IPS-20b (cell line): Measurements from ENCODE around the gene PCDH9.

Experiments
- H3K27ac ChIP-seq: one replicate; pipeline ENCODE4 v1.5.1; 2013; ENCODE audit warnings: low read length
- H3K27me3 ChIP-seq: 2 replicates; pipeline ENCODE4 v1.6.1; 2013; ENCODE audit warnings: mild to moderate bottlenecking, low read length, inconsistent platforms; ENCODE audit not compliant: insufficient read depth
- H3K36me3 ChIP-seq: 2 replicates; pipeline ENCODE4 v1.6.1; 2013; ENCODE audit warnings: low read depth, mild to moderate bottlenecking, inconsistent platforms, low read length, moderate library complexity; ENCODE audit not compliant: insufficient read depth
- H3K4me1 ChIP-seq: 2 replicates; pipeline ENCODE4 v1.6.1; 2013; ENCODE audit warnings: mild to moderate bottlenecking, control low read depth, inconsistent platforms, low read length, moderate library complexity; ENCODE audit not compliant: insufficient read depth
- H3K4me3 ChIP-seq: 2 replicates; pipeline ENCODE4 v1.5.1; 2013; ENCODE audit warnings: mild to moderate bottlenecking, low read length, inconsistent platforms
- H3K9ac ChIP-seq: 2 replicates; pipeline ENCODE4 v1.6.1; 2013; ENCODE audit warnings: low read depth, mild to moderate bottlenecking, inconsistent platforms, low read length, moderate library complexity
- H3K9me3 ChIP-seq: 2 replicates; pipeline ENCODE4 v1.6.1; 2013; ENCODE audit warnings: mild to moderate bottlenecking, low read depth, low read length, inconsistent platforms; ENCODE audit not compliant: insufficient read depth

PCDH9 gene

DNA sequence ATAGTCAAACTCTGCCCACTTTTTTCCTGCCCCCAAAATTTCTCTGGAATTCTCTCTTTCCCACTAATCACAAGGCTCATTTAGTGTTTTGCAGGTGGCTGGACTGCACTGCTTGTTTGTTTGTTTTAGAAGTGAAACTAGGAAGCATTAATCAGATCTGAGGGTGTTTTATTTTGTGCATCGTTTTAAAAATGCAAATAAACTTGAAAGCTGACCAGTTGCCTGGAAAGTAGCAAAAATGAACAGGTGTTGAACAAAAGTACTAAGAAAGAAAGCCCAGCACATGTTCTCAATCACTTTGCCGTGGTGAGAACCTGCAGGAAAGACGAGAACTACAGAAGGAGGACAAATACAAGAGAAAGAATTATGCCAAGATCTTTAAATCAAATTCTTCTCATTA lies 365.5 kb downstream of the PCDH9 start:
- H3K4me1 ChIP-seq = 0 out of 2 replicates have a peak, but pooled peaks cover 3% of the 10 kb centered on the region
- no peak overlapping the region for H3K27ac ChIP-seq
- no peaks in the 10 kb centered on the region for H3K9me3 ChIP-seq
- H3K36me3 ChIP-seq = no peaks in the 10 kb centered on the region
- H3K4me3 ChIP-seq = no peak overlapping the region
- H3K27me3 ChIP-seq = no peaks in the 10 kb centered on the region
- no peak overlapping the region for H3K9ac ChIP-seq

DNA sequence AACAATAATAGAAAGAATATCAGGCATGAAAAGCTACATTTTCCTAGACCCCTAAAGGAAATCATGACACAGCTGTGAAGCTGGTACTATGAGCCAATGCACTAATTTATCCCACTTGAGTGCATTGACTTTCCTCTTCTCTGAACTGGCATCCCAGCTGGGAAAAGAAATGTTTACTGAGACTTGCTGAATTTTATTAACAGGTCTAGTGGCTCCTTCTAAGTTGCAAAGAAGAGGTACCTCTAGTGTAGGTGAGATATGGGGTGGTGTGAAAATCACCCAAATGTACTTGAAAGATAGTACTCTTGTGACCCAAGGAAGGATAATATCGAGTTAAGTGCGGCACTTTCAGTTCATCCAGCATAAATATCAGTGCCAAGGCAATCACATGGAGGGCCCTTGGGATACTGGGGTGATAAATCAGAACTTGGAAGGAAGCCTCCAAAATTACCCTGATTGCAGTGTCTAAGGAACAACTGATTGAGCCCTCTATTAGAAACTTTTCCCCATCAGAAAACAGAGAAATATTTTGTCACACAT lies 369.2 kb downstream of the PCDH9 start:
- Histone ChIP-seq H3K36me3 (no peaks in the 10 kb centered on the region), H3K4me1 (0 out of 2 replicates have a peak, but pooled peaks cover 6% of the 10 kb centered on the region), H3K9me3 (no peaks in the 10 kb centered on the region), H3K9ac (no peak overlapping the region), H3K4me3 (no peak overlapping the region), H3K27ac (no peak overlapping the region), H3K27me3 (no peaks in the 10 kb centered on the region)

- Histone ChIP-seq H3K4me1 (0 out of 2 replicates have a peak, but pooled peaks cover 6% of the 10 kb centered on the region), H3K4me3 (no peak overlapping the region), H3K9me3 (no peaks in the 10 kb centered on the region), H3K27ac (no peak overlapping the region), H3K9ac (no peak overlapping the region), H3K27me3 (no peaks in the 10 kb centered on the region), H3K36me3 (no peaks in the 10 kb centered on the region)
Observed at GRCh38 chr13:66859934-66860877, 369.9 kb downstream of the PCDH9 start.

- Histone ChIP-seq H3K9ac (no peak overlapping the region), H3K4me3 (no peak overlapping the region), H3K27ac (no peak overlapping the region), H3K4me1 (0 out of 2 replicates have a peak, but pooled peaks cover 6% of the 10 kb centered on the region), H3K9me3 (no peaks in the 10 kb centered on the region), H3K27me3 (no peaks in the 10 kb centered on the region), H3K36me3 (no peaks in the 10 kb centered on the region)
Observed at GRCh38 chr13:66859078-66859477, 371.1 kb downstream of the PCDH9 start.

- H3K4me3 ChIP-seq = no peak overlapping the region
- no peaks in the 10 kb centered on the region for H3K27me3 ChIP-seq
Observed at GRCh38 chr13:66858163-66858562, 372.0 kb downstream of the PCDH9 start.

DNA sequence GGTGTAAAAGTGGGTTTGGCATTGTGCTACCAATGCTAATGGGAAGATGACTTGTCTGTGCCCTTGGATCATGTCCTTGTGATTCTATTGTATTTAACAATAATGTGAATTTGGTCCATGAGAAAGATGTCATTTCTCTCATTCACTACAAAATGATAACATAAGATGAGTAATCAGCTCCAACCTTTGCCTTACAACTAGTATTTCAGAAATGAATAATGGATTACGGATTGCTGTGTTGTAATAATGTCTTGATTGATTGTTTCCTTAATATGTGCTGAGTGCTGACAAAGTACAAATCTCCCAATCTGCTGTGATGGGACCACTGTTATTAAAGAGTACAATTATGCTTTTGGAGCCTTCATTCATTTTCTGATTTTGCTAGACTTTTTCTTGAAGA lies 375.0 kb downstream of the PCDH9 start:
- Histone ChIP-seq H3K4me1 (0 out of 2 replicates have a peak, but pooled peaks cover 5% of the 10 kb centered on the region), H3K4me3 (no peak overlapping the region), H3K36me3 (no peaks in the 10 kb centered on the region), H3K9ac (no peak overlapping the region), H3K9me3 (no peaks in the 10 kb centered on the region), H3K27ac (no peak overlapping the region), H3K27me3 (no peaks in the 10 kb centered on the region)

More at GRCh38 chr13:66858163-66858562, 372.0 kb downstream of the PCDH9 start:
- Histone ChIP-seq H3K4me1 (0 out of 2 replicates have a peak, but pooled peaks cover 6% of the 10 kb centered on the region), H3K9ac (no peak overlapping the region), H3K9me3 (no peaks in the 10 kb centered on the region), H3K36me3 (no peaks in the 10 kb centered on the region), H3K27ac (no peak overlapping the region)

DNA sequence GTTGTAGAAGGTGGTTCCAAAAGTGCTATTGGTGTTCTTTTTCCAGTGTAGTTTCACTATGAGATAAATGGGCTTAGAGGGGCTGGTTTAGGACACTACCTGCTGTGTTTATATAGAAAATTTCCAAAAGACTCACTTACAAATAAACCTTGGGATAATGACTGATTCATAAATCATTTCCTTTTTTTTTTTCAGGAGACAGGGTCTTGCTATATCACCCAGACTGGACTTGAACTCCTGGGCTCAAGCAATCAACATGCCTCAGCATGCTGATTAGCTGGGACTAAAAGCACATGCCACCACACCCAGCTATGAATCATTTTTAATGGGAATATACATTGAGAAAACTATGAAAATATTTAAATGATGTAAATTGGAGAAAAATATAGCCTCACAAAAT lies 376.6 kb downstream of the PCDH9 start:
- no peaks in the 10 kb centered on the region for H3K27me3 ChIP-seq
- no peak overlapping the region for H3K4me3 ChIP-seq
- H3K9ac ChIP-seq = no peak overlapping the region
- no peaks in the 10 kb centered on the region for H3K9me3 ChIP-seq
- H3K4me1 ChIP-seq = no peaks in the 10 kb centered on the region
- no peak overlapping the region for H3K27ac ChIP-seq
- no peaks in the 10 kb centered on the region for H3K36me3 ChIP-seq

GRCh38 chr13:66849706-66850105 lies 380.4 kb downstream of the PCDH9 start:
- Histone ChIP-seq H3K36me3 (no peaks in the 10 kb centered on the region), H3K27ac (no peak overlapping the region), H3K4me1 (no peaks in the 10 kb centered on the region), H3K4me3 (no peak overlapping the region), H3K9ac (no peak overlapping the region), H3K9me3 (no peaks in the 10 kb centered on the region), H3K27me3 (no peaks in the 10 kb centered on the region)

DNA sequence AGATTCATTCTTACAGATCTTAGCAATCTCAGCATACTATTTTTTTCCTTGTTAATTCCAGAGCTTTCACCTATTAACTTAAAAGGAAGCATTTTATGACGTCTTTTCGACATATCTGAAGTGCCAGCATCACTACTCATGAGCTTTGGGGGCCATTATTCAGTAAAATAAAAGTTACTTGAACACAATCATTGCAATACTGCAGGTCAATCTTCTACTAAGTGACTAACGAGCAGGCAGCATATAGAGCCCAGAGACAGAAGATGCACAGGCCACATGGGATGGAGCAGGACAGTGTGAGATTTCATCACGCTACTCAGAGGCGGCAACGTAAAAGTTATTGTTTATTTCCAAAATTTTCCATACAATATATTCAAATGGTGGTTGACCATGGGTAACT lies 382.6 kb downstream of the PCDH9 start:
- Histone ChIP-seq H3K27me3 (no peaks in the 10 kb centered on the region), H3K4me3 (no peak overlapping the region), H3K9ac (no peak overlapping the region), H3K36me3 (no peaks in the 10 kb centered on the region), H3K9me3 (no peaks in the 10 kb centered on the region), H3K4me1 (no peaks in the 10 kb centered on the region), H3K27ac (no peak overlapping the region)

GRCh38 chr13:66845393-66845792 lies 384.7 kb downstream of the PCDH9 start:
- Histone ChIP-seq H3K27me3 (no peaks in the 10 kb centered on the region), H3K9me3 (no peaks in the 10 kb centered on the region), H3K27ac (no peak overlapping the region), H3K9ac (no peak overlapping the region), H3K36me3 (no peaks in the 10 kb centered on the region), H3K4me1 (no peaks in the 10 kb centered on the region), H3K4me3 (no peak overlapping the region)

DNA sequence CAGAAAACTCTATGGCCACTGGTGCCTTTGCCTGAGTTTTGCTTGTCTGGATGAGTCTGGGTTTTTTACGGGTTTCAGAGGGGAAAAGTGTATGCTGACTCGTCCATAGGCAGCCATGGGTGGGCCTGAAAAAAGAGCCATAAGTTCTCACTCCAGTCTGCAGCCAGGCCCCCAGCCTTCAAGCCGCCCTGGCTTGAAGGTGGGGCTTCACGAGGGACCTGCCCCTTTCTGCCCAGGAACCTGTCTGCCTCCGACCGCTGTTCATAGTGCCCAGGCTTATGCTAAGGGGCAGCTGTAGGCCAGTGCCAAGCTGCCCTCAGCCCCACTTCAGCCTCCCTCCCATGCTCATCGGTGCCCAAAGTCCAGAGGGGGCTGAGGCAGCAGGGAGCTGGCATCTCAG lies 385.2 kb downstream of the PCDH9 start:
- H3K27ac ChIP-seq = no peak overlapping the region
- H3K27me3 ChIP-seq = no peaks in the 10 kb centered on the region
- no peaks in the 10 kb centered on the region for H3K4me1 ChIP-seq
- no peaks in the 10 kb centered on the region for H3K36me3 ChIP-seq
- H3K9me3 ChIP-seq = no peaks in the 10 kb centered on the region
- H3K4me3 ChIP-seq = no peak overlapping the region
- no peak overlapping the region for H3K9ac ChIP-seq

DNA sequence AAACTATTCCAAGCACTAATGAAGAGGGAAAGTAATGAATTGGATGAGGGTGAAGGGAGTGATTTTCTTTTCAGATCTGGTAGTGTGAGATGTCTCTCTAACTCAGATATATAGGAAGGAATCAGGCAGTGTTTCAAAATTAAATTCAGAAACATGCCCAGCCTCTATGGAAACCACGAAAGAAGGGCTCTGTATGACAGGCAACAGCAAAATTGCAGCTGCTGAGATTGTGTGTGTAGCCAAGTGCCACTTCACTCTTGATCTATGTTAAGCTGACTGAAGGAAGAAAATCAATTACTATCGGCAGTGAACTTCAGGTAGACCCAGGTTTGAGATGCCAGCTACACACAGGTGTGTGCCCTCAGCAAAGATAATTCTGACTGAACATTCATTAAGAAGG lies 387.4 kb downstream of the PCDH9 start:
- no peak overlapping the region for H3K4me3 ChIP-seq
- no peaks in the 10 kb centered on the region for H3K36me3 ChIP-seq
- H3K27me3 ChIP-seq = no peaks in the 10 kb centered on the region
- H3K9ac ChIP-seq = no peak overlapping the region
- H3K4me1 ChIP-seq = no peaks in the 10 kb centered on the region
- no peak overlapping the region for H3K27ac ChIP-seq
- no peaks in the 10 kb centered on the region for H3K9me3 ChIP-seq
